ENCODE measurements around the gene TARS3.

TARS3 gene

GRCh38 chr15:101732772-101733171, 8.5 kb upstream of the TARS3 start:
- no peak for TF ChIP-seq ZNF8 (CRISPR knock-in tag; IDR thresholded peaks at IDR 0.05)
- no peak for TF ChIP-seq GLIS3 (CRISPR knock-in tag; IDR thresholded peaks at IDR 0.05)
- TF ChIP-seq CSDC2 (CRISPR knock-in tag; IDR thresholded peaks at IDR 0.05) = no peak
- TF ChIP-seq SNAI2 (CRISPR knock-in tag; IDR thresholded peaks at IDR 0.05) = no peak
- no peak for TF ChIP-seq ESRRG (CRISPR knock-in tag; IDR thresholded peaks at IDR 0.05)
- TF ChIP-seq BACH2 (CRISPR knock-in tag; IDR thresholded peaks at IDR 0.05; ENCODE audit: borderline replicate concordance) = no peak
- no peak for ATAC-seq

- no peak for ATAC-seq
- TF ChIP-seq BACH2 (CRISPR knock-in tag; IDR thresholded peaks at IDR 0.05; ENCODE audit: borderline replicate concordance) (no peak), OSR1 (CRISPR knock-in tag; IDR thresholded peaks at IDR 0.05) (no peak), PATZ1 (CRISPR knock-in tag; IDR thresholded peaks at IDR 0.05; ENCODE audit: borderline replicate concordance) (no peak), RARB (CRISPR knock-in tag; IDR thresholded peaks at IDR 0.05) (no peak), POU6F1 (CRISPR knock-in tag; IDR thresholded peaks at IDR 0.05; ENCODE audit: borderline replicate concordance, low read depth) (no peak), TSHZ2 (CRISPR knock-in tag; IDR thresholded peaks at IDR 0.05) (no peak), GLIS3 (CRISPR knock-in tag; IDR thresholded peaks at IDR 0.05) (no peak), CSDC2 (CRISPR knock-in tag; IDR thresholded peaks at IDR 0.05) (no peak), CSRNP3 (CRISPR knock-in tag; IDR thresholded peaks at IDR 0.05) (no peak), ZNF8 (CRISPR knock-in tag; IDR thresholded peaks at IDR 0.05) (no peak), ZFP30 (CRISPR knock-in tag; IDR thresholded peaks at IDR 0.05) (no peak), ZNF70 (CRISPR knock-in tag; IDR thresholded peaks at IDR 0.05) (no peak), ZC3H10 (CRISPR knock-in tag; IDR thresholded peaks at IDR 0.05) (no peak)
These were observed 7.5 kb upstream of the TARS3 start for GRCh38 chr15:101731746-101732145.

GRCh38 chr15:101727186-101727585, 2.9 kb upstream of the TARS3 start:
- ATAC-seq = no peak

More at GRCh38 chr15:101727186-101727585, 2.9 kb upstream of the TARS3 start:
- TF ChIP-seq ZFP3 (CRISPR knock-in tag; IDR thresholded peaks at IDR 0.05) (no peak), ZNF70 (CRISPR knock-in tag; IDR thresholded peaks at IDR 0.05) (no peak), PATZ1 (CRISPR knock-in tag; IDR thresholded peaks at IDR 0.05; ENCODE audit: borderline replicate concordance) (no peak), CSRNP3 (CRISPR knock-in tag; IDR thresholded peaks at IDR 0.05) (no peak), CREB5 (CRISPR knock-in tag; IDR thresholded peaks at IDR 0.05; ENCODE audit: low read depth) (no peak), ARNTL (CRISPR knock-in tag; IDR thresholded peaks at IDR 0.05; ENCODE audit: borderline replicate concordance, low read depth) (no peak), BACH2 (CRISPR knock-in tag; IDR thresholded peaks at IDR 0.05; ENCODE audit: borderline replicate concordance) (no peak), ZC3H10 (CRISPR knock-in tag; IDR thresholded peaks at IDR 0.05) (no peak), GLIS3 (CRISPR knock-in tag; IDR thresholded peaks at IDR 0.05) (no peak), CSDC2 (CRISPR knock-in tag; IDR thresholded peaks at IDR 0.05) (no peak), SNAI2 (CRISPR knock-in tag; IDR thresholded peaks at IDR 0.05) (no peak), ESRRG (CRISPR knock-in tag; IDR thresholded peaks at IDR 0.05) (no peak), TCF4 (CRISPR knock-in tag; IDR thresholded peaks at IDR 0.05; ENCODE audit: borderline replicate concordance) (no peak)
